ENCODE results near the gene GAK.

- TF ChIP-seq CTCF (IDR thresholded peaks at IDR 0.05) = no peak
- no peak for TF ChIP-seq POLR2A (IDR thresholded peaks at IDR 0.05; ENCODE audit: low read depth)
- no peak for TF ChIP-seq POLR2AphosphoS5 (IDR thresholded peaks at IDR 0.05)
These were observed 55.3 kb downstream of the GAK start for GRCh38 chr4:876780-877179.

All from esophagus muscularis mucosa (tissue), 3 donors.